ENCODE measurements around the gene COPS7A. TPM values are rescaled to one million over a fixed set of nuclear protein-coding genes. Genes with fewer than 3 reads are reported as not detected.
A peak's percentile ranks its signal among the peaks of the same experiment; 100 is the strongest.

The COPS7A gene
- total and polyA plus RNA-seq, 9 of the 15 experiments (the other 6 are each of a cell fraction or from before 2014, with no cell fraction given): 12.7 to 36.0 (median 24.3) TPM

DNA sequence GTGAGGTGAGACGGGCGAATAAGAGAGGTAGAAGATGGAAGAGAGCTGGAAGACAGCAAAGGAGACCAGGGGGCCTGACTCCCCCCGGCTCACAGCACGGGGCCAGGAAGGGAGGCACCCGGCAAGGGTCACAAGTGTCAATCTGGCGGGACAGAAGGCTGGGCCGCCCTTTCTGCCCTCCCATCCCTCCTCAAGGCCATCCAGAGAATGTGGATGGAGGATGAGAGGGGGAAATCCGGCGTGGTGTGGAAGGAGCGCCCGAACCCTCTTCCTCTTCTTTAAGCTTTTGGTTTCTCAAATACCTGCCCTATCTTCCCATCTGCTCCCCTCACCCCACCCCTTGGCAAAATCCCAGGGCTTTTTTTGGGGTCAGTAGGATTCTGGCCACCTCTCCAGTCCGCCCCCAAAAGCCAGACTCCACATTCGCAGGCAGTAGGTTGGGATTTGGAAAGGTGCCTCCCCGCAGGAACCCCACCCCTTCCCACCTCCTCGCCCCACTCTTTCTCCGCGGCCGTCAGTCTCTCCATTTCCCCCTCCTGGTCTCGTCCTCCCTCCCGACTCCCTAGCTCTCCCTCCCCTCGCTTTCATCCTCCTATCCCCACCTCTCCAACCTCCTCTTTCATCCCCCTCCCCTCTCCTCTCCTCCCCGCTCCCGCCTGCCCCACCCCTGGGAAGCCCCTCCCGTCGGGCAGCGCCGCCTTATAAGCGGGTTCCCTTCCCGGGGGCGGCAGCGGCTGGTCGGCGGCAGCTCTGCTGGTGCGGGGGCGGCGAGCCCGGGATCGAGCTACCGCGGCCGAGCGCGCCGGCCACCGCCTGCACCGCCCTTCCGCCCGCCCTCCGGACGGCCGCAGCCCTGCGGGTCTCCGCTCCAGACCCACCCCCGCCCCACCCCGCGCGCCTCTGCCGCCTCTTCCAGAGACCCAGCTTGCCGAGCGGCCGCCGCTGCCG lies 42.1 kb downstream of the COPS7A start, which contains the start of gene PTMS:
PTMS (plus strand) TSS at position 730 of the 948 bp plus-strand sequence. CDS start 343 bp downstream, outside the sequence.
- ATAC-seq (peak; percentile 28), FAIRE-seq (peak; percentile 61)
- H3K27me3 ChIP-seq (ENCODE audit: control insufficient read depth in 2 of 2, insufficient read depth in 2 of 2, low read length in 2 of 2): no peaks in the 10 kb centered on the region; a peak in 1 of 5 replicates
- TF ChIP-seq, protein P1, sequence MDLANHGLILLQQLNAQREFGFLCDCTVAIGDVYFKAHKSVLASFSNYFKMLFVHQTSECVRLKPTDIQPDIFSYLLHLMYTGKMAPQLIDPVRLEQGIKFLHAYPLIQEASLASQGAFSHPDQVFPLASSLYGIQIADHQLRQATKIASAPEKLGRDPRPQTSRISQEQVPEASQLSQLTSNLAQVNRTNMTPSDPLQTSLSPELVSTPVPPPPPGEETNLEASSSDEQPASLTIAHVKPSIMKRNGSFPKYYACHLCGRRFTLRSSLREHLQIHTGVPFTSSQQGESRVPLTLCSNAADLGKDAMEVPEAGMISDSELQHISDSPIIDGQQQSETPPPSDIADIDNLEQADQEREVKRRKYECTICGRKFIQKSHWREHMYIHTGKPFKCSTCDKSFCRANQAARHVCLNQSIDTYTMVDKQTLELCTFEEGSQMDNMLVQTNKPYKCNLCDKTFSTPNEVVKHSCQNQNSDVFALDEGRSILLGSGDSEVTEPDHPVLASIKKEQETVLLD (IDR thresholded peaks at IDR 0.05): no peak
- TF ChIP-seq ZKSCAN1 (IDR thresholded peaks at IDR 0.05; ENCODE audit: low read depth, low read length) (no peak), MTA1 (IDR thresholded peaks at IDR 0.05; ENCODE audit: borderline replicate concordance) (peak; percentile 47; the same call in 1 of the 2 replicates), XRCC3 (IDR thresholded peaks at IDR 0.05) (no peak), RBFOX2 (IDR thresholded peaks at IDR 0.05; ENCODE audit: low read depth, low read length) (peak; percentile 44), PHF21A (IDR thresholded peaks at IDR 0.05; ENCODE audit: borderline replicate concordance, low read depth) (0 out of 2 replicates have a peak, but pooled peaks have one; percentile 57), ZNF644 (tag; IDR thresholded peaks at IDR 0.05; ENCODE audit: low read depth) (no peak), STAG1 (CRISPR knock-in tag; IDR thresholded peaks at IDR 0.05; ENCODE audit: borderline replicate concordance) (no peak)
- TF ChIP-seq, protein P2, sequence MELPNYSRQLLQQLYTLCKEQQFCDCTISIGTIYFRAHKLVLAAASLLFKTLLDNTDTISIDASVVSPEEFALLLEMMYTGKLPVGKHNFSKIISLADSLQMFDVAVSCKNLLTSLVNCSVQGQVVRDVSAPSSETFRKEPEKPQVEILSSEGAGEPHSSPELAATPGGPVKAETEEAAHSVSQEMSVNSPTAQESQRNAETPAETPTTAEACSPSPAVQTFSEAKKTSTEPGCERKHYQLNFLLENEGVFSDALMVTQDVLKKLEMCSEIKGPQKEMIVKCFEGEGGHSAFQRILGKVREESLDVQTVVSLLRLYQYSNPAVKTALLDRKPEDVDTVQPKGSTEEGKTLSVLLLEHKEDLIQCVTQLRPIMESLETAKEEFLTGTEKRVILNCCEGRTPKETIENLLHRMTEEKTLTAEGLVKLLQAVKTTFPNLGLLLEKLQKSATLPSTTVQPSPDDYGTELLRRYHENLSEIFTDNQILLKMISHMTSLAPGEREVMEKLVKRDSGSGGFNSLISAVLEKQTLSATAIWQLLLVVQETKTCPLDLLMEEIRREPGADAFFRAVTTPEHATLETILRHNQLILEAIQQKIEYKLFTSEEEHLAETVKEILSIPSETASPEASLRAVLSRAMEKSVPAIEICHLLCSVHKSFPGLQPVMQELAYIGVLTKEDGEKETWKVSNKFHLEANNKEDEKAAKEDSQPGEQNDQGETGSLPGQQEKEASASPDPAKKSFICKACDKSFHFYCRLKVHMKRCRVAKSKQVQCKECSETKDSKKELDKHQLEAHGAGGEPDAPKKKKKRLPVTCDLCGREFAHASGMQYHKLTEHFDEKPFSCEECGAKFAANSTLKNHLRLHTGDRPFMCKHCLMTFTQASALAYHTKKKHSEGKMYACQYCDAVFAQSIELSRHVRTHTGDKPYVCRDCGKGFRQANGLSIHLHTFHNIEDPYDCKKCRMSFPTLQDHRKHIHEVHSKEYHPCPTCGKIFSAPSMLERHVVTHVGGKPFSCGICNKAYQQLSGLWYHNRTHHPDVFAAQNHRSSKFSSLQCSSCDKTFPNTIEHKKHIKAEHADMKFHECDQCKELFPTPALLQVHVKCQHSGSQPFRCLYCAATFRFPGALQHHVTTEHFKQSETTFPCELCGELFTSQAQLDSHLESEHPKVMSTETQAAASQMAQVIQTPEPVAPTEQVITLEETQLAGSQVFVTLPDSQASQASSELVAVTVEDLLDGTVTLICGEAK (IDR thresholded peaks at IDR 0.05): 0 out of 2 replicates have a peak, but pooled peaks have one; percentile 17
- TF ChIP-seq, protein P2 (CRISPR knock-in tag; IDR thresholded peaks at IDR 0.05): no peak

More for the DNA sequence above, 42.1 kb downstream of the COPS7A start, which contains the start of gene PTMS:
- Histone ChIP-seq H4K20me1 (replicated peaks; ENCODE audit: control insufficient read depth, insufficient read depth, low read length) (no peaks in the 10 kb centered on the region), H3K9ac (ENCODE audit: insufficient read depth in 1 of 2, low read depth in 2 of 2, low read length in 2 of 2) (peak within 1 kb of the TSS; percentile 91 to 94), H3K4me2 (ENCODE audit: insufficient read depth, low read length) (peak within 1 kb of the TSS; percentile 98), H3K36me3 (ENCODE audit: control insufficient read depth, insufficient read depth, low read length) (peaks cover 26% of the 10 kb centered on the region; the same call in 2 of the 3 replicates), H3K4me3 (peak within 1 kb of the TSS; percentile 80), H2AFZ (ENCODE audit: low read depth, low read length) (peak within 1 kb of the TSS; percentile 55; the same call in 1 of the 2 replicates), H3K79me2 (ENCODE audit: control insufficient read depth, insufficient read depth, low read length) (peaks cover 27% of the 10 kb centered on the region), H3K4me1 (replicated peaks in 1 of 2; ENCODE audit: control insufficient read depth in 2 of 2, insufficient read depth in 2 of 2, low read length in 2 of 2) (peaks cover 29 to 34% of the 10 kb centered on the region in 2 experiments; a peak in 4 of 5 replicates), H3K9me1 (ENCODE audit: control insufficient read depth, insufficient read depth, low read length) (no peaks in the 10 kb centered on the region), H3K27ac (ENCODE audit: extremely low read depth, low read depth, low read length) (peak within 1 kb of the TSS; percentile 89), H3K9me3 (replicated peaks; ENCODE audit: control insufficient read depth, insufficient read depth, low read depth, low read length) (no peaks in the 10 kb centered on the region)
- intact Hi-C loops (cut with micrococcal nuclease) (no loop called here), in situ Hi-C loops (cut with MboI) (no loop called here)
- ChIA-PET POLR2A (interaction anchor here (0.5 to 3.2 kb wide), 16 partner anchors 8 to 1084 kb away, joined by 3 to 17 read pairs (median 4); partner anchors contain the start of genes MLF2, NOP2, RNU7-1 and TPI1), CTCF (ENCODE audit: low intra/inter-chr PET ratio) (interaction anchor here (0.8 kb wide), 1 partner anchor 30 kb away, joined by 3 read pairs; no protein-coding TSS in a partner anchor)
- WGBS (ENCODE audit: insufficient coverage, low coverage, missing lambda C conversion rate): 0% methylated on average over 6 of the region's 63 CpGs
- TSS peak; percentile 89 for BruUV-seq (replicated peaks)
- peak; percentile 72 to 85 (median 78) for DNase-seq (ENCODE audit: extremely low read depth in 1 of 4, low spot score in 3 of 4)

All from K562 (cell line).